SK-N-MC (cell line): ENCODE measurements around the gene TJP1.
"Not testable (repeated sequence)": the region's sequence is repeated elsewhere in the genome, so short reads cannot be mapped to it uniquely, and the experiment has no call there.

Experiments used
- EZH2 ChIP-seq: fragments of 200-600 bp; sonication (generic); IDR thresholded peaks from one replicate; pipeline ENCODE4 v1.6.1; 2017; ENCODE audit warnings: antibody characterized with exemption
- POLR2AphosphoS5 ChIP-seq: IDR thresholded peaks from 2 replicates; pipeline ENCODE4 v1.6.1; 2012; ENCODE audit warnings: mild to moderate bottlenecking, low read depth, low read length, borderline replicate concordance

GRCh38 chr15:29730471-29730870, 91.8 kb downstream of the TJP1 start:
- not testable (repeated sequence) for TF ChIP-seq EZH2, POLR2AphosphoS5
